ENCODE measurements around the gene C17orf100. TPM values are rescaled to one million over a fixed set of nuclear protein-coding genes. Genes with fewer than 3 reads are reported as not detected.

C17orf100 gene
- total and polyA plus RNA-seq, 9 of the 15 experiments (the other 6 are each of a cell fraction or from before 2014, with no cell fraction given) = 0.04 to 1.7 (median 0.43) TPM

DNA sequence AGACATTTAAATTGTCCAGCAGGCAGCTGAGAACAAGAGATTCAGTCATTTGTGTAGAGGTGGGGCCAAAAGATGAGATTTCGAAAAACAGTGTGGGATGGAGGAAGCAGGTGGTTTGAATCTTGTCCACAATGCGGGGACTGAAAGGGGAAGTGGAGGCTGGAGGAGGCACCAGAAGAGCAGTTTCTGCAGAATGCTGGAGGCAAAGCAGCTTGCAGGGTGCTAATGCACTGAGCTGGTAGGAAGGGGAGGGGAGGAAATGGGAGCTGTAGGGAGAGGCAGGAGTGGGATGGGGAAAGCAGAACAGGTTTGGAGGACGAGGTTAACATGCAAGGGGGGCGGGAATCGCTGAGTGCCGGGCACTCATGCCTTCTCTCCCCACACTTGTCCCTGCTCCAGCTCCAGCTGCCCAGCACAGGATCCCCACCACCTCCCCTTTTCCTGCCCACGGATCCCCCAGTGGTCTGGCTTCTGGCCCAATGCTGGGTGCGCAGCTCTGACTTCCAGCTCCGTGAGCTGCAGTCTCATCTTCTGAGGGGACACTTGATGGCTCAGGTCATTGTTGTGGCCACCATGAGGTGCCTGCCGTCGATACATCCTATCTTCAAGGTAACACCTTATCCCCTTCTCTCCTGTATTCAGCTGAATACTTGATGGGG is 9.4 kb downstream of the C17orf100 start:
- DNase-seq (ENCODE audit: extremely low read depth in 1 of 4, low spot score in 3 of 4) (no peak), FAIRE-seq (no peak), ATAC-seq (no peak)
- WGBS (ENCODE audit: insufficient coverage, low coverage, missing lambda C conversion rate) = 0% methylated on average over 7 of the region's 11 CpGs
- intact Hi-C loops (cut with micrococcal nuclease) (no loop called here), in situ Hi-C loops (cut with MboI) (no loop called here)
- no peaks in the 10 kb centered on the region for H3K9me3 ChIP-seq (replicated peaks; ENCODE audit: control insufficient read depth, insufficient read depth, low read depth, low read length)
- H3K9ac ChIP-seq (ENCODE audit: insufficient read depth in 1 of 2, low read depth in 2 of 2, low read length in 2 of 2) = no peak overlapping the region
- H3K36me3 ChIP-seq (ENCODE audit: control insufficient read depth, insufficient read depth, low read length) = no peaks in the 10 kb centered on the region
- no peaks in the 10 kb centered on the region for H4K20me1 ChIP-seq (replicated peaks; ENCODE audit: control insufficient read depth, insufficient read depth, low read length)
- no TSS peak for BruUV-seq (replicated peaks)
- H2AFZ ChIP-seq (ENCODE audit: low read depth, low read length) = no peak overlapping the region
- no peak overlapping the region for H3K4me3 ChIP-seq
- no peaks in the 10 kb centered on the region for H3K79me2 ChIP-seq (ENCODE audit: control insufficient read depth, insufficient read depth, low read length)
- no peaks in the 10 kb centered on the region for H3K4me1 ChIP-seq (replicated peaks in 1 of 2; ENCODE audit: control insufficient read depth in 2 of 2, insufficient read depth in 2 of 2, low read length in 2 of 2)
- no peak overlapping the region for H3K4me2 ChIP-seq (ENCODE audit: insufficient read depth, low read length)
- no peaks in the 10 kb centered on the region for H3K9me1 ChIP-seq (ENCODE audit: control insufficient read depth, insufficient read depth, low read length)
- POLR2A ChIA-PET = interaction anchor here (0.5 to 1.5 kb wide), 6 partner anchors 13 to 1009 kb away, joined by 3 to 4 read pairs (median 3); no protein-coding TSS in a partner anchor
- peaks cover 0 to 14% of the 10 kb centered on the region in 2 experiments; a peak in 3 of 5 replicates for H3K27me3 ChIP-seq (ENCODE audit: control insufficient read depth in 2 of 2, insufficient read depth in 2 of 2, low read length in 2 of 2)
- no peak overlapping the region for H3K27ac ChIP-seq (ENCODE audit: extremely low read depth, low read depth, low read length)
- CTCF ChIA-PET (ENCODE audit: low intra/inter-chr PET ratio) = no interaction called here
- TF ChIP-seq, protein P1, sequence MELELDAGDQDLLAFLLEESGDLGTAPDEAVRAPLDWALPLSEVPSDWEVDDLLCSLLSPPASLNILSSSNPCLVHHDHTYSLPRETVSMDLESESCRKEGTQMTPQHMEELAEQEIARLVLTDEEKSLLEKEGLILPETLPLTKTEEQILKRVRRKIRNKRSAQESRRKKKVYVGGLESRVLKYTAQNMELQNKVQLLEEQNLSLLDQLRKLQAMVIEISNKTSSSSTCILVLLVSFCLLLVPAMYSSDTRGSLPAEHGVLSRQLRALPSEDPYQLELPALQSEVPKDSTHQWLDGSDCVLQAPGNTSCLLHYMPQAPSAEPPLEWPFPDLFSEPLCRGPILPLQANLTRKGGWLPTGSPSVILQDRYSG (tag; conservative IDR thresholded peaks at IDR 0.05; ENCODE audit: low read depth) = no peak
- no peak for TF ChIP-seq SLC30A9 (CRISPR knock-in tag; IDR thresholded peaks at IDR 0.05)
- TF ChIP-seq, protein P2, sequence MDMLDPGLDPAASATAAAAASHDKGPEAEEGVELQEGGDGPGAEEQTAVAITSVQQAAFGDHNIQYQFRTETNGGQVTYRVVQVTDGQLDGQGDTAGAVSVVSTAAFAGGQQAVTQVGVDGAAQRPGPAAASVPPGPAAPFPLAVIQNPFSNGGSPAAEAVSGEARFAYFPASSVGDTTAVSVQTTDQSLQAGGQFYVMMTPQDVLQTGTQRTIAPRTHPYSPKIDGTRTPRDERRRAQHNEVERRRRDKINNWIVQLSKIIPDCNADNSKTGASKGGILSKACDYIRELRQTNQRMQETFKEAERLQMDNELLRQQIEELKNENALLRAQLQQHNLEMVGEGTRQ (CRISPR knock-in tag; IDR thresholded peaks at IDR 0.05) = no peak
- TF ChIP-seq, protein P3, sequence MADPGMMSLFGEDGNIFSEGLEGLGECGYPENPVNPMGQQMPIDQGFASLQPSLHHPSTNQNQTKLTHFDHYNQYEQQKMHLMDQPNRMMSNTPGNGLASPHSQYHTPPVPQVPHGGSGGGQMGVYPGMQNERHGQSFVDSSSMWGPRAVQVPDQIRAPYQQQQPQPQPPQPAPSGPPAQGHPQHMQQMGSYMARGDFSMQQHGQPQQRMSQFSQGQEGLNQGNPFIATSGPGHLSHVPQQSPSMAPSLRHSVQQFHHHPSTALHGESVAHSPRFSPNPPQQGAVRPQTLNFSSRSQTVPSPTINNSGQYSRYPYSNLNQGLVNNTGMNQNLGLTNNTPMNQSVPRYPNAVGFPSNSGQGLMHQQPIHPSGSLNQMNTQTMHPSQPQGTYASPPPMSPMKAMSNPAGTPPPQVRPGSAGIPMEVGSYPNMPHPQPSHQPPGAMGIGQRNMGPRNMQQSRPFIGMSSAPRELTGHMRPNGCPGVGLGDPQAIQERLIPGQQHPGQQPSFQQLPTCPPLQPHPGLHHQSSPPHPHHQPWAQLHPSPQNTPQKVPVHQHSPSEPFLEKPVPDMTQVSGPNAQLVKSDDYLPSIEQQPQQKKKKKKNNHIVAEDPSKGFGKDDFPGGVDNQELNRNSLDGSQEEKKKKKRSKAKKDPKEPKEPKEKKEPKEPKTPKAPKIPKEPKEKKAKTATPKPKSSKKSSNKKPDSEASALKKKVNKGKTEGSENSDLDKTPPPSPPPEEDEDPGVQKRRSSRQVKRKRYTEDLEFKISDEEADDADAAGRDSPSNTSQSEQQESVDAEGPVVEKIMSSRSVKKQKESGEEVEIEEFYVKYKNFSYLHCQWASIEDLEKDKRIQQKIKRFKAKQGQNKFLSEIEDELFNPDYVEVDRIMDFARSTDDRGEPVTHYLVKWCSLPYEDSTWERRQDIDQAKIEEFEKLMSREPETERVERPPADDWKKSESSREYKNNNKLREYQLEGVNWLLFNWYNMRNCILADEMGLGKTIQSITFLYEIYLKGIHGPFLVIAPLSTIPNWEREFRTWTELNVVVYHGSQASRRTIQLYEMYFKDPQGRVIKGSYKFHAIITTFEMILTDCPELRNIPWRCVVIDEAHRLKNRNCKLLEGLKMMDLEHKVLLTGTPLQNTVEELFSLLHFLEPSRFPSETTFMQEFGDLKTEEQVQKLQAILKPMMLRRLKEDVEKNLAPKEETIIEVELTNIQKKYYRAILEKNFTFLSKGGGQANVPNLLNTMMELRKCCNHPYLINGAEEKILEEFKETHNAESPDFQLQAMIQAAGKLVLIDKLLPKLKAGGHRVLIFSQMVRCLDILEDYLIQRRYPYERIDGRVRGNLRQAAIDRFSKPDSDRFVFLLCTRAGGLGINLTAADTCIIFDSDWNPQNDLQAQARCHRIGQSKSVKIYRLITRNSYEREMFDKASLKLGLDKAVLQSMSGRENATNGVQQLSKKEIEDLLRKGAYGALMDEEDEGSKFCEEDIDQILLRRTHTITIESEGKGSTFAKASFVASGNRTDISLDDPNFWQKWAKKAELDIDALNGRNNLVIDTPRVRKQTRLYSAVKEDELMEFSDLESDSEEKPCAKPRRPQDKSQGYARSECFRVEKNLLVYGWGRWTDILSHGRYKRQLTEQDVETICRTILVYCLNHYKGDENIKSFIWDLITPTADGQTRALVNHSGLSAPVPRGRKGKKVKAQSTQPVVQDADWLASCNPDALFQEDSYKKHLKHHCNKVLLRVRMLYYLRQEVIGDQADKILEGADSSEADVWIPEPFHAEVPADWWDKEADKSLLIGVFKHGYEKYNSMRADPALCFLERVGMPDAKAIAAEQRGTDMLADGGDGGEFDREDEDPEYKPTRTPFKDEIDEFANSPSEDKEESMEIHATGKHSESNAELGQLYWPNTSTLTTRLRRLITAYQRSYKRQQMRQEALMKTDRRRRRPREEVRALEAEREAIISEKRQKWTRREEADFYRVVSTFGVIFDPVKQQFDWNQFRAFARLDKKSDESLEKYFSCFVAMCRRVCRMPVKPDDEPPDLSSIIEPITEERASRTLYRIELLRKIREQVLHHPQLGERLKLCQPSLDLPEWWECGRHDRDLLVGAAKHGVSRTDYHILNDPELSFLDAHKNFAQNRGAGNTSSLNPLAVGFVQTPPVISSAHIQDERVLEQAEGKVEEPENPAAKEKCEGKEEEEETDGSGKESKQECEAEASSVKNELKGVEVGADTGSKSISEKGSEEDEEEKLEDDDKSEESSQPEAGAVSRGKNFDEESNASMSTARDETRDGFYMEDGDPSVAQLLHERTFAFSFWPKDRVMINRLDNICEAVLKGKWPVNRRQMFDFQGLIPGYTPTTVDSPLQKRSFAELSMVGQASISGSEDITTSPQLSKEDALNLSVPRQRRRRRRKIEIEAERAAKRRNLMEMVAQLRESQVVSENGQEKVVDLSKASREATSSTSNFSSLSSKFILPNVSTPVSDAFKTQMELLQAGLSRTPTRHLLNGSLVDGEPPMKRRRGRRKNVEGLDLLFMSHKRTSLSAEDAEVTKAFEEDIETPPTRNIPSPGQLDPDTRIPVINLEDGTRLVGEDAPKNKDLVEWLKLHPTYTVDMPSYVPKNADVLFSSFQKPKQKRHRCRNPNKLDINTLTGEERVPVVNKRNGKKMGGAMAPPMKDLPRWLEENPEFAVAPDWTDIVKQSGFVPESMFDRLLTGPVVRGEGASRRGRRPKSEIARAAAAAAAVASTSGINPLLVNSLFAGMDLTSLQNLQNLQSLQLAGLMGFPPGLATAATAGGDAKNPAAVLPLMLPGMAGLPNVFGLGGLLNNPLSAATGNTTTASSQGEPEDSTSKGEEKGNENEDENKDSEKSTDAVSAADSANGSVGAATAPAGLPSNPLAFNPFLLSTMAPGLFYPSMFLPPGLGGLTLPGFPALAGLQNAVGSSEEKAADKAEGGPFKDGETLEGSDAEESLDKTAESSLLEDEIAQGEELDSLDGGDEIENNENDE (IDR thresholded peaks at IDR 0.05; ENCODE audit: low read depth, low read length) = no peak
- TF ChIP-seq NR1H2 (CRISPR knock-in tag; IDR thresholded peaks at IDR 0.05) = no peak
- TF ChIP-seq, protein P4, sequence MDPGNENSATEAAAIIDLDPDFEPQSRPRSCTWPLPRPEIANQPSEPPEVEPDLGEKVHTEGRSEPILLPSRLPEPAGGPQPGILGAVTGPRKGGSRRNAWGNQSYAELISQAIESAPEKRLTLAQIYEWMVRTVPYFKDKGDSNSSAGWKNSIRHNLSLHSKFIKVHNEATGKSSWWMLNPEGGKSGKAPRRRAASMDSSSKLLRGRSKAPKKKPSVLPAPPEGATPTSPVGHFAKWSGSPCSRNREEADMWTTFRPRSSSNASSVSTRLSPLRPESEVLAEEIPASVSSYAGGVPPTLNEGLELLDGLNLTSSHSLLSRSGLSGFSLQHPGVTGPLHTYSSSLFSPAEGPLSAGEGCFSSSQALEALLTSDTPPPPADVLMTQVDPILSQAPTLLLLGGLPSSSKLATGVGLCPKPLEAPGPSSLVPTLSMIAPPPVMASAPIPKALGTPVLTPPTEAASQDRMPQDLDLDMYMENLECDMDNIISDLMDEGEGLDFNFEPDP (CRISPR knock-in tag; IDR thresholded peaks at IDR 0.05) = no peak

Measured in K562 (cell line).